DOHH2 (cell line): ENCODE results near the gene SLC25A13.

Experiments used
- H3F3A ChIP-seq: fragments of 200-600 bp; sonication (generic), shearing (Covaris generic); 2 replicates; pipeline ENCODE4 v1.6.0; 2016; ENCODE audit warnings: antibody characterized with exemption, mild to moderate bottlenecking; ENCODE audit not compliant: control insufficient read depth, insufficient read depth
- H3K27ac ChIP-seq: fragments of 200-600 bp; sonication (generic); 2 replicates; pipeline ENCODE4 v1.5.1; 2014; ENCODE audit warnings: low read depth, mild to moderate bottlenecking, low read length, moderate library complexity
- H3K27me3 ChIP-seq: fragments of 200-600 bp; sonication (generic); 2 replicates; pipeline ENCODE4 v1.6.1; 2014; ENCODE audit warnings: mild to moderate bottlenecking, low read length, mixed read lengths; ENCODE audit not compliant: control insufficient read depth
- H3K36me3 ChIP-seq: fragments of 200-600 bp; sonication (generic); 2 replicates; pipeline ENCODE4 v1.6.1; 2014; ENCODE audit warnings: mild to moderate bottlenecking, low read length, moderate library complexity, mixed read lengths; ENCODE audit not compliant: control insufficient read depth
- H3K4me1 ChIP-seq: fragments of 200-600 bp; sonication (generic); 2 replicates; pipeline ENCODE4 v1.6.1; 2014; ENCODE audit warnings: mild to moderate bottlenecking, low read length, mixed read lengths; ENCODE audit not compliant: control insufficient read depth
- H3K4me2 ChIP-seq: fragments of 200-600 bp; sonication (generic); 2 replicates; pipeline ENCODE4 v1.6.0; 2014; ENCODE audit warnings: mild to moderate bottlenecking, low read length, moderate library complexity
- H3K4me3 ChIP-seq: fragments of 200-600 bp; sonication (generic); 2 replicates; pipeline ENCODE4 v1.5.1; 2014; ENCODE audit warnings: mild to moderate bottlenecking, low read length, mixed read lengths
- H3K79me2 ChIP-seq: fragments of 200-600 bp; sonication (generic); 2 replicates; pipeline ENCODE4 v1.6.1; 2014; ENCODE audit warnings: mild to moderate bottlenecking, low read length, mixed read lengths; ENCODE audit not compliant: control insufficient read depth
- H3K9me2 ChIP-seq: fragments of 200-600 bp; sonication (generic); replicated peaks from 2 replicates; pipeline ENCODE4 v1.6.1; 2014; ENCODE audit warnings: mild to moderate bottlenecking, low read length, mixed read lengths; ENCODE audit not compliant: control insufficient read depth
- H3K9me3 ChIP-seq: fragments of 200-600 bp; sonication (generic); 2 replicates; pipeline ENCODE4 v1.6.1; 2014; ENCODE audit warnings: antibody characterized with exemption, low read length, mixed read lengths; ENCODE audit not compliant: control insufficient read depth, insufficient read depth
- H4K20me1 ChIP-seq: fragments of 200-600 bp; sonication (generic); 2 replicates; pipeline ENCODE4 v1.6.0; 2014; ENCODE audit warnings: low read depth, mild to moderate bottlenecking, antibody characterized with exemption, low read length, moderate library complexity; ENCODE audit not compliant: control insufficient read depth, insufficient read depth
- EZH2phosphoT487 ChIP-seq: fragments of 200-600 bp; sonication (generic); IDR thresholded peaks from 2 replicates; pipeline ENCODE4 v1.6.1; 2017; ENCODE audit warnings: borderline replicate concordance, mild to moderate bottlenecking, antibody characterized with exemption, low read length, moderate library complexity, mixed read lengths
- TF ChIP-seq, protein P1 (sequence below): fragments of 200-600 bp; sonication (generic); IDR thresholded peaks from one replicate; pipeline ENCODE4 v1.5.1; 2014; ENCODE audit warnings: antibody characterized with exemption, mild to moderate bottlenecking, low read depth, low read length; ENCODE audit not compliant: poor library complexity, severe bottlenecking

The SLC25A13 gene

DNA sequence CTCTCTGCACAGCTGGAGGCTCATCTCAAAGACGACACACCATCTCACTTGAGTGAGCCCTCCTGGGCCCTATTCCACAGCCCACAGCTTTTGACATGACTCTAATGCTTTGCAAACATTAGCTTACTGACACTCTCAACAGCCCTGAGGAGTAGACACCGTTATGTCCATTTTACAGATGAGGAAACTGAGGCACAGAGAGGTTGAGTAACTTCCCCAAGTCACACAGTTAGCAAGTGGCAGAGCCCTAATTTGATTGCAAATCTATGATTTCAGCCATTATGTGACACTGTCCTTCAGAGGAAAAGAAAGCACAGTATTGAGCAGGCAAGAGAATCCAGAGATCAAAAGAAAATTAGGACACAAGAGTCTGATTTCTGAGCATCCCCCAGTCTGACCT is 16.0 kb downstream of the SLC25A13 start:
- H3K4me3 ChIP-seq, result no peak overlapping the region
- no peaks in the 10 kb centered on the region for H3K4me1 ChIP-seq
- no peak overlapping the region for H3K4me2 ChIP-seq
- H3K27ac ChIP-seq, result no peak overlapping the region
- H3K27me3 ChIP-seq, result no peaks in the 10 kb centered on the region
- TF ChIP-seq, protein P1, sequence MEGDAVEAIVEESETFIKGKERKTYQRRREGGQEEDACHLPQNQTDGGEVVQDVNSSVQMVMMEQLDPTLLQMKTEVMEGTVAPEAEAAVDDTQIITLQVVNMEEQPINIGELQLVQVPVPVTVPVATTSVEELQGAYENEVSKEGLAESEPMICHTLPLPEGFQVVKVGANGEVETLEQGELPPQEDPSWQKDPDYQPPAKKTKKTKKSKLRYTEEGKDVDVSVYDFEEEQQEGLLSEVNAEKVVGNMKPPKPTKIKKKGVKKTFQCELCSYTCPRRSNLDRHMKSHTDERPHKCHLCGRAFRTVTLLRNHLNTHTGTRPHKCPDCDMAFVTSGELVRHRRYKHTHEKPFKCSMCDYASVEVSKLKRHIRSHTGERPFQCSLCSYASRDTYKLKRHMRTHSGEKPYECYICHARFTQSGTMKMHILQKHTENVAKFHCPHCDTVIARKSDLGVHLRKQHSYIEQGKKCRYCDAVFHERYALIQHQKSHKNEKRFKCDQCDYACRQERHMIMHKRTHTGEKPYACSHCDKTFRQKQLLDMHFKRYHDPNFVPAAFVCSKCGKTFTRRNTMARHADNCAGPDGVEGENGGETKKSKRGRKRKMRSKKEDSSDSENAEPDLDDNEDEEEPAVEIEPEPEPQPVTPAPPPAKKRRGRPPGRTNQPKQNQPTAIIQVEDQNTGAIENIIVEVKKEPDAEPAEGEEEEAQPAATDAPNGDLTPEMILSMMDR, result no peak
- TF ChIP-seq EZH2phosphoT487, result no peak
- no peaks in the 10 kb centered on the region for H3F3A ChIP-seq
- H3K36me3 ChIP-seq, result peaks cover 8% of the 10 kb centered on the region; the same call in 1 of the 2 replicates
- no peaks in the 10 kb centered on the region for H3K9me3 ChIP-seq
- H4K20me1 ChIP-seq, result no peaks in the 10 kb centered on the region
- H3K9me2 ChIP-seq, result no peaks in the 10 kb centered on the region
- peaks cover 67% of the 10 kb centered on the region for H3K79me2 ChIP-seq

DNA sequence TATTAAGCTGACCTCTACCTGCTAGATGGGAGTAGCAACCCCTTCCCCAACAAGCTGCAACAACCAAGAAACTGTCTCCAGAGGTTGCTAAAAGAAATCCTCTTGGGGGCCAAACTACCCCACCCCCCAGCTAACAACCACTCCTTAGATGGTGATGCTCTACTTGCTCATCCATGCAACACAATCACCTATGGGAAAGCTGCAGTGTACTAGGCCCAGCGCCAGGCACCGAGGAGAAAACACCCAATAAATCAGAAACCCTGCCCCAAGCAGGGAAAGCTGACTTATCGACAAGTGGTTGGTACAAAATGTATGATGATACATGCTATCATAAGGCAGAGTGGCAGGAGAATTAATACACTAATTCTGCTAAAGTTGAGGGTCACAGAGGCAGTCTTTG is 17.3 kb downstream of the SLC25A13 start:
- Histone ChIP-seq H3K9me2 (no peaks in the 10 kb centered on the region), H3K4me2 (no peak overlapping the region), H3K79me2 (peaks cover 67% of the 10 kb centered on the region), H3K9me3 (no peaks in the 10 kb centered on the region), H3K4me1 (no peaks in the 10 kb centered on the region), H3K36me3 (peaks cover 5% of the 10 kb centered on the region; the same call in 1 of the 2 replicates), H4K20me1 (no peaks in the 10 kb centered on the region), H3K27me3 (no peaks in the 10 kb centered on the region), H3K27ac (no peak overlapping the region), H3K4me3 (no peak overlapping the region), H3F3A (no peaks in the 10 kb centered on the region)
- no peak for TF ChIP-seq EZH2phosphoT487
- TF ChIP-seq, protein P1, result no peak

DNA sequence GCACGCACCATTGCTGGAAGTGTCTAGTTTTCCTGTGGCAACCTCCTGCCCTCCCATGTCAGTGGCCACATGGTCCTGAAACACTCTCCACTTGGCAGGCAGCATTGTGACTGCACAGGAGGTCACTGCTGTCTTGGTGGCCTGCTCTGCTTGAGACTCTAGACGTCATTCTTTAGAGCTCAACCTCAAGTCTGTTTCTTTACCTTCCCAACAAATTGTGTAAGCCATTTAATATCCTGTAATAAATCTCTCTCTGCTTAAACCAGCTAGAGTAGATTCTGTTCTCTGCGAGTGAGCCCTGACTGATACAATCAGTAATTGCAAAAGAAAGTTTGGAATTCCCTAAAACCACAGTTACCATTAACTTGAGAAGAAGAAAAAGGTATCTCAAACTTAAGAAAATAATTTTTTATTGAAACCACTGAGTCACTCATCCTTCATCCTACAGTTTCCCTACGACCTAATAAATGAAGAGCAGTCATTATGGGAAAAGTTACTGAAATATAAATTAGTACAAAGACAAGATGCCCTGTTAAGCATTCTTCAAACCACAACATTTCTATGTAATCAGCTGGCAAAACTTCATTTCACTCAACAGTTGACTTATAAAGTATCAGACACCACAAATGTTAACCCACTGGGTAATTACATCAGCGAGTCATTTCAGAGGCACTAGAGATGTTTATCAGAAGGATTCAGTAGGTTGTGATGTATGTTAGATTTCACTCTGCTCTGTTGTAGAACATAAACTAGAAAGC is 18.0 kb downstream of the SLC25A13 start:
- no peak overlapping the region for H3K4me2 ChIP-seq
- H3K79me2 ChIP-seq, result peaks cover 63% of the 10 kb centered on the region
- peaks cover 1% of the 10 kb centered on the region; the same call in 1 of the 2 replicates for H3K36me3 ChIP-seq
- no peaks in the 10 kb centered on the region for H3K9me2 ChIP-seq
- no peaks in the 10 kb centered on the region for H4K20me1 ChIP-seq
- no peaks in the 10 kb centered on the region for H3K9me3 ChIP-seq
- TF ChIP-seq, protein P1, result no peak
- no peak for TF ChIP-seq EZH2phosphoT487
- H3K4me1 ChIP-seq, result no peaks in the 10 kb centered on the region
- H3K27me3 ChIP-seq, result no peaks in the 10 kb centered on the region
- no peak overlapping the region for H3K27ac ChIP-seq
- H3K4me3 ChIP-seq, result no peak overlapping the region
- no peaks in the 10 kb centered on the region for H3F3A ChIP-seq
